GM19397 (cell line): Measurements from ENCODE around the gene ANKDD1B.

ENCODE experiments used
- ATAC-seq: cut with Tn5 transposase; IDR thresholded peaks from one replicate; pipeline ENCODE4 v1.9.1; 2021; ENCODE audit warnings: mild to moderate bottlenecking, moderate library complexity; ENCODE audit not compliant: unreplicated experiment

Gene ANKDD1B

DNA sequence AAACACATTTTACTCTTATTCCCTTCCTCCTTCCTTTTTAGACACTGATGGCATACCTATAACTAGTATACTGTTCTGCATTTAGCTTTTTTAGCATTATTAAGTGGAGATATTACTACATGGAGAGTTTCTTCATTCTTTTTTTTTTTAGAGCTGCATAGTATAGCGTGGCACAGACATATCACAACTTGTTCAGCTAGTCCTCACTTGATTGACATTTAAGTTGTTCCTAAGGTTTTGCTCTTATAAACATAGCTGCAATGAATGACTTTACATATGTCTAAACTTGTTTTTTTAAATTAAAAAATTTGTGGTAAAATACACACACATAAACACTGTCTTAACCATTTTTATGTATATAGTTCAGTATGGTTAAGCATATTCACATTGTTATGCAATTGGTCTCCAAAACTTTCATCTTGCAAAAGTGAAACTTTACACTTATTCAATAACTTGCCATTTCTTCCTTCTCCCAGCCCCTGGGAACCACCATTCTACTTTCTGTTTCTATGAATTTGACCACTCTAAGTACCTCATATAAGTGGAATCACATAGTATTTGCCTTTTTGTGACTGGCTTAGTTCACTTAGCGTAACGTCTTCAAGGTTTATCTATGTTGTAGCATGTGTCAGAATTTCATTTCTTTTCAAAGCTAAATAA lies 48.7 kb downstream of the ANKDD1B start:
- ATAC-seq: no peak

DNA sequence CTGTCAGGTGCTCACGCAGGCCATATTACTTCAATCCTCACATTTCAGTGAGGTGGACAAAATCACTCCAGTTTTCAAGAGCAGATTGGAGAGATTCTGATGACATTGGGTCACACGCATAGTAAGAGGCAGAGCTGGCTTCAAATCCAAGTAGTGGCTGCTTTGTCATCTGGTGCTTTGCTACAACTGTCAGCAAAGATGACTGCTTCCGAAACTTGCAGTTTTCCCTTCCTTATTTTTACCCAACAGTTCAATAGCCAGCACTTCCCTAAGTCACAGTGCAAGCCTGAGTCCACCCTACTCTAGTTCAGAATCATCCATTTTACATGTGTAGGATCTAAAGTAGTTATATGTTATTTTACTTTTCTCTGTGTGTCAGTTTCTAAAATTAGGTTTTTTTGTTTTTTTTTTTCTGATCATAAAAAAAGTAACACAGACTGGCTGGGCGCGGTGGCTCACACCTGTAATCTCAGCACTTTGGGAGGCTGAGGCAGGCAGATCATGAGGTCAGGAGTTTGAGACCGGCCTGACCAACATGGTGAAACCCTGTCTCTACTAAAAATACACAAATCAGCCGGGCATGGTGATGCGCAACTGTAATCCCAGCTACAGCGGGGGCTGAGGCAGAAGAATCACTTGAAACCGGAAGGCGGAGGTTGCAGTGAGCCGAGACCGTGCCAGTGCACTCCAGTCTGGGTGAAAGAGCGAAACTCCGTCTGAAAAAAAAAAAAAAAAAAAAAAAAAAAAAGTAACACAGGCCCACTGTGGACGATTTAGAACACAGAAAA lies 49.6 kb downstream of the ANKDD1B start:
- no peak for ATAC-seq

GRCh38 chr5:75662061-75662460 lies 50.8 kb downstream of the ANKDD1B start:
- ATAC-seq: no peak

DNA sequence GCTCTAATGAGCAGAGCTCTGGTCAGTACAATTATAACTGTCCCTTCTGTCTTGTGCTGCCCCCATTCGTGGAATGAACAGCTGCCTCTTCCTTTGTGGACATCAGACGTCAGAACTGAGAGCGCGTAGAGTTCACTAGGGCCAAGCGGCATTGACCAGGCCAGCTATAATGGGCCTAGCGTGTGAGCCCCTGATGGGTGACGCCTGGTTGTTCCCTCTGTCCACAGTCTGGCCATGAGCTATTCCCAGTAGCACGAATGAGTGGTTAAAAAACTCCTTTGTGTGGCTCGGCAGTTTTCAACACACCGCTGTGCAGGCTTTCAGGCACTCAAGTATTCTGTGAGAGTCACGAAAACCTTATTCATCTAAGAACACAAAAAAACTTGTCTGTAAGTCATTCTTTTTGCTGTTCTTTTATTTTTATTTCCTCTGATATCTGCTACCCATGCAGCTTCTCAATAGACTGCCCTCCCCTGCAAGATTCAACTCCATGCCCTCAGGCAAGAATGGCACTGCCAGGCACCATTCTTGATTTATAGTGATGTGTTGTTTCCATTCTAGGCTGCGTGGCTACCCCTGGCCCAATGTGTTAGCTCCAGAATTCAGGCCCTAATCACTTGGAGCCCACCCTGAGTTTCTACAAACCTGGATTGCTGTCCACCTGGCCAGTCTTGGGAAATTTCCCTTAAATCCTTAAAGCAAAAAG lies 52.5 kb downstream of the ANKDD1B start:
- no peak for ATAC-seq

- ATAC-seq: no peak
Measured at GRCh38 chr5:75664979-75665378, 53.7 kb downstream of the ANKDD1B start.

DNA sequence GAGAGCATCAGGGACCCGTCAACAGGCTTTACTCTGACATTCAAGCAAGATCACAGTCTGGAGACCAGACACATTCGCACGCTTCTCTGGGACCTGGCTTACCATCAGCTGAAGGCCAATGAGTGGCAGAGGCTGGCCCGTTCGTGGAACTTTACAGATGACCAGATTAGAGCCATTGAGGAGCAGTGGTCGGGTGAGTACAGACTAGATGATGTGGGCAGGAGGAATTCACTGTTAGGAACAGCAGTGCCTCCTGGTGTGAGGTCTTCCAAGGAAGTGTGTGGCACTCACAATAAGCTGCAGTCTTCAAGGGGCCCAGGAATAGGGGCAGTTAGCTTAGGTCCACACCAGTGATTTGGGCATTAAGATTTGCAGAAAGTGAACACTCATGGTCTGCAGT lies 55.5 kb downstream of the ANKDD1B start:
- ATAC-seq: no peak

GRCh38 chr5:75667586-75667985 lies 56.3 kb downstream of the ANKDD1B start:
- ATAC-seq: no peak

DNA sequence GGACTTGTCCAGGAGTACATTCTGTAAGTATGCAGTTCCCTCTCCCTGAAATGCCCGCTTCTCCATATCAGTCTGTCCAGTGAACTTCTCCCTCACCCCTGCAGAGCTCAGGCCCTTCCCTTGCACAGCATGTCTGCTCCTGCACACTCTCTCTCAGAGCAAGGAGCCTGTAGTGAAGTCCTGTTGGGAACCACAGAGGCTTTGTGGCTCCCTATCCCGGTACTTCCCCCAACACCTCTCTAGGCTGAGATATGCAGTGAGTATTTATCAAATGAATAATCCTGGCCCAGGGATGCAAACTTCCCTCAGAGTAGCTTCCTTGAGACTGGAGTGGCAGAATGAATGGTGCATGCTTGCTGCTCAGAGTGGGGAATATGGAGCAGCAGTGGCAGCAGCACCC lies 57.2 kb downstream of the ANKDD1B start:
- ATAC-seq: peak; percentile 3

DNA sequence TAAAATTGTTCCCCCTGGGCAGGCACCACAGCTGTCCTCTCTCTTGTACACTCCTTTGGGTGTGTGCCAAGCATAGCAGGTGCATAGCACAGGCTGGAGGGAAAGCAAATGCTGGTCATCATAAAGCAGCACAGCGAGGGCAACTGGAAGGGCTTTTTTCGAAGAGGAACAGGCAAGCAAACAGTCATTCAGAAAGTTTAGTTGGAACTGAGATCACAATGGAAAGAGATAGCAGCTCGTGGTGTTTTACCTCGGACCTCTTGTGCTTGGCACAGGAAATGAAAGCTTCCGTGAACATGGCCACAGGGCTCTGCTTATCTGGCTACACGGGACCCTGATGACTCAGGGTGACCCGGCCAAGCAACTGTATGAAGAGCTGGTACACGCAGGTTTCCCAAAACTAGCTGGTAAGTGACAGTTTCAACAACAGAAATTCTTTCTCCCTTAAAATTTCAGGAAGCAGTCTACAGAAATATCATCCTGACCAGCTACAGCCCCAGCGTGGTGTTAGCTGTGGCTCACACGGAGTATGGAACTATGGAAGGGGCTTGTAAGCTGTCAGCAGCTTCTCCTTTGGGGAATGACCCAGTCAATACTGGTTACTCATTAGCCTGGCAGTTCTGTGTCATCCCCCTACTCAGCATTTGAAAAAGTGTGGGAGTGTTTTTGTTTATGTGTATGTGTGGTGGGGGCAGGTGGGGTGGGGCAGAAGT lies 57.9 kb downstream of the ANKDD1B start:
- peak; percentile 90 for ATAC-seq

GRCh38 chr5:75670577-75670976 lies 59.3 kb downstream of the ANKDD1B start:
- no peak for ATAC-seq

DNA sequence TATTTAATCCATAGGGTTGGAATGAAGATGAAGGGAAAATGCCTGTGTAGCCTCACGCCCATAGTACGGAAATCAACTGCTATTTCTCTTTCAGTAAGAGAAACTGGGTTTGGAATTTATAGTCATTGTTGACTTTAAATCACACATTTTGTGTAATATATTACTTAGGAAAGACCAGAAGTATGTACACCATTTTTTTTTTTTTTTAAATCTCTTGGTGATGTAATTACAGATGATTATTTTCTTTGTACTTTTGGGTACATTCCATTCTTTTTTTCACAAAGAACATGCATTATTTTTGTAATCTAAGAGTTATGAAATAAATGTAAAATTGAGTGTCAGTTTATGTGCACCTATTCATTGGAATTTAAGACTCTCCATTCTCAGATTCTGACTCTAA lies 60.3 kb downstream of the ANKDD1B start:
- no peak for ATAC-seq

DNA sequence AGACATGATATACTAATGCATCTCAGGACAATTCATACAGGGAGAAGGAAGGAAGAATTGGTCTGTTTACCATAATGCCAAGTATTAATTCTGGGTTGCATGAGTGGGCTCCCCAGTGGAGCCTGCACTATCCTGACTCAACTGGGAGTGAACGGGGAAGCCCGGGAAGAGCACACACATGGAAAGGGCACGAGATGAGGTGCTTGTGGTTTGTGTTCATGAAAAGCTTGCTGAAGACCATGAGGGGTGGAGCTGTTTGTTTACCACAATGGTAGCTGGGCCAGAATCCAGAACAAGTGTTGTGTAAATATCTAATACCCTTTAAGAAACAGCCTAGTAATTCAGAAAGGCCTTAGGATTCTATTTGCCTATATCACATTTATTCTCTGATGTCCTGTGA lies 61.4 kb downstream of the ANKDD1B start:
- no peak for ATAC-seq

GRCh38 chr5:75675783-75676182 lies 64.5 kb downstream of the ANKDD1B start:
- ATAC-seq: no peak

DNA sequence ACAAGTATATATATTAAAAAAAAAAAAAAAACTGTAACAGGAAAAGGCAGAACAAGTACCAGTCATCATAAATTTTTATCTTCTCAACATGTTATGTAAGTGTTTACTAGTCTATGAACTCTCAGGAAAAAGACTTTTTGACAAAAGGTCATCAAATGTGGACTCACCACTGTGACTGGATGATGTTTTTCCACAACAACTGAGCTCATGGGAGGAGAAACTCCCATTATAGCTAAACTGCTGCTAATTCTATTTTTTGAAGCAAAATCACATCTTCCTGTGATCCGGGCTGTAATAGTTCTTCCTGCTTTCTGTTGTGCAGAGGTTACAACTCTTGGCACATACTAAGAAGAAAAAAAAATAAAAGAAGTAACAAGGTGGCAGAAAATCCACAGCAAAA lies 66.4 kb downstream of the ANKDD1B start:
- ATAC-seq: no peak

DNA sequence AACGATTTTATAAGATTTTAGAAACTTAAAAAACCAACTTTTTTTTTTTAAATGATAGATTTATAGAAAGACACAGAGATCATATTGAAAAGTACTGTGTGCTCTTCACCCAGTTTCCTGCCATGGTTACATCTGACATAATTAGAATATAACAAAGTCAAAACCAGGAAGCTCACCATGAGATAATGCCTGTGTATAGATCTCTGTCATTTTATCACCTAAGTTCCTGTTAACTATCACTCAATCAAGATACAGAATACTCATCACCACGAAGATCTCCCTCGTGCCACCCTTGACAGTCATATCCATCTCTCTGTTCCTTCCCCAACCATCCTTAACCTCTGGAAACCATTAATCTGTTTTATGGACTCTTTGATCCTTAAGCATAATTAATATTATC lies 66.9 kb downstream of the ANKDD1B start:
- no peak for ATAC-seq

DNA sequence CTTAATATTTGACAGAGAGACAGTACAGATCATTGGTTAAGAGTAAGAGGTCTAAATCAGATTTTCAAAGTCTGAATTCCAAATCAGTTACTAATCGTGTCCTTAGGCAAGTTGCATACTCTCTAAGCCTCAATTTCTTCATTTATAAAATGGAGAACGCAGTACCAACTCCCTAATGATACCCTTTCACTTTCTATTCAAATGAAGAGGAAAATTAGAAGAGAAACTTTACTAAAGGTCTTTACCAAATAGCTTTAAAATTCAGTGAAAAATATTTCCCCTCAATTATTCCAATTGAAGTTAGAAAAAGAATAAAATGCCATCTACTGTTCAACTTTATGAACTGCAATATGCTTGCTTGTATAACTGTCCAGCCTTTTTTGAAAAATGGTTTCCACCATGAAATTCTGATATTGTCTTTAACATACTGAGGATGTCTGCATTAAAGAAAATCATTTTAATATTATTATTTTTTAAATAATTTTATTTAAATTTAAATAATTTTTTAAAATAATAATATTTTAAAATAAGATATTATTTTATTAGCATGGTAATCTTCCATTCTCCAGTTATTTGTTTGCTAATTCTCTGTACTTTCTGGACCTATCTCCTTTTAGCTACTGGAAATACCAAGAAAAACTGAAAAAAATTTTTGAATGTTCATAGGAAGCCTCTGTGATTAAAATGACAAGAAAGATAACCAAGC lies 70.0 kb downstream of the ANKDD1B start:
- no peak for ATAC-seq

GRCh38 chr5:75685141-75685540 lies 73.9 kb downstream of the ANKDD1B start:
- no peak for ATAC-seq

GRCh38 chr5:75686480-75686879 lies 75.2 kb downstream of the ANKDD1B start:
- no peak for ATAC-seq

- ATAC-seq: no peak
Measured at GRCh38 chr5:75690669-75691068, 79.4 kb downstream of the ANKDD1B start.

- no peak for ATAC-seq
Measured at GRCh38 chr5:75694781-75695180, 83.5 kb downstream of the ANKDD1B start.
